Esophagus muscularis mucosa (tissue), 4 donors: Measurements from ENCODE around the gene C11orf16. TPM values are rescaled to one million over a fixed set of nuclear protein-coding genes. Genes with fewer than 3 reads are reported as not detected.
"Not testable (repeated sequence)": the region's sequence is repeated elsewhere in the genome, so short reads cannot be mapped to it uniquely, and the experiment has no call there.

Source experiments
- DNase-seq: peaks from one replicate; pipeline ENCODE4 v3.0.0-alpha.2; 2017; ENCODE audit errors: extremely low spot score
- H3K27ac ChIP-seq, 4 donors: fragments of 200-600 bp; sonication (generic); replicated peaks in 1 of 4; 1 replicate in 3 of 4; 2 replicates in 1 of 4; pipeline ENCODE4 v1.5.1; 2016 to 2019; ENCODE audit warnings: mild to moderate bottlenecking in 1 of 4
- H3K27me3 ChIP-seq, 4 donors: fragments of 200-600 bp; sonication (generic); one replicate each; pipeline versions ENCODE4 v1.5.1 to v1.6.0; 2016 to 2019
- H3K36me3 ChIP-seq, 4 donors: fragments of 200-600 bp; sonication (generic); one replicate each; pipeline ENCODE4 v1.5.1; 2016 to 2019
- H3K4me1 ChIP-seq, 4 donors: fragments of 200-600 bp; sonication (generic); one replicate each; pipeline ENCODE4 v1.5.1; 2016 to 2019
- H3K4me3 ChIP-seq, 4 donors: fragments of 200-600 bp; sonication (generic); 1 replicate in 2 of 4; 2 replicates in 2 of 4; pipeline ENCODE4 v1.5.1; 2016 to 2019; ENCODE audit warnings: mild to moderate bottlenecking in 4 of 4, moderate library complexity in 1 of 4
- H3K9me3 ChIP-seq, 4 donors: fragments of 200-600 bp; sonication (generic); 1 replicate in 3 of 4; 2 replicates in 1 of 4; pipeline ENCODE4 v1.5.1; 2016 to 2019
- CTCF ChIP-seq, 3 experiments: fragments of 200-600 bp in 2 of 3; fragments of 450-650 bp in 1 of 3; sonication (generic) in 2 of 3; IDR thresholded peaks; one replicate each; pipeline ENCODE4 v1.5.1; 2017 to 2019; ENCODE audit warnings: antibody characterized with exemption in 3 of 3, mild to moderate bottlenecking in 2 of 3, moderate library complexity in 1 of 3
- EP300 ChIP-seq: sonication (generic); formaldehyde crosslinking; IDR thresholded peaks from one replicate; pipeline ENCODE4 v1.6.1; 2017; ENCODE audit warnings: antibody characterized with exemption
- POLR2A ChIP-seq: fragments of 450-650 bp; IDR thresholded peaks from one replicate; pipeline ENCODE4 v1.6.1; 2017; ENCODE audit warnings: antibody characterized with exemption, moderate library complexity, mild to moderate bottlenecking, low read depth
- POLR2AphosphoS5 ChIP-seq, 2 donors: sonication (generic); formaldehyde crosslinking; IDR thresholded peaks; one replicate each; pipeline ENCODE4 v1.6.1; 2017; ENCODE audit warnings: antibody characterized with exemption in 2 of 2
- WGBS: methylation state at CpG from one replicate; pipeline ENCODE4 v1.1.5; 2018; 5-methylcytosine and 5-hydroxymethylcytosine counted together
- intact Hi-C: fragments of 100-400 bp; cut with DNase I; formaldehyde crosslinking; loops from one replicate; pipeline ENCODE4 v1.15.1; 2023
- total RNA-seq, 4 donors: library from RNA; depleted of rRNA; stranded (reverse); fragments of >200 nt; gene quantifications; one replicate each; pipeline versions ENCODE4 v1.1.0 to v1.2.1, GENCODE V29; 2016

The C11orf16 gene
- total RNA-seq, 4 donors from 2014 or later: not detected

DNA sequence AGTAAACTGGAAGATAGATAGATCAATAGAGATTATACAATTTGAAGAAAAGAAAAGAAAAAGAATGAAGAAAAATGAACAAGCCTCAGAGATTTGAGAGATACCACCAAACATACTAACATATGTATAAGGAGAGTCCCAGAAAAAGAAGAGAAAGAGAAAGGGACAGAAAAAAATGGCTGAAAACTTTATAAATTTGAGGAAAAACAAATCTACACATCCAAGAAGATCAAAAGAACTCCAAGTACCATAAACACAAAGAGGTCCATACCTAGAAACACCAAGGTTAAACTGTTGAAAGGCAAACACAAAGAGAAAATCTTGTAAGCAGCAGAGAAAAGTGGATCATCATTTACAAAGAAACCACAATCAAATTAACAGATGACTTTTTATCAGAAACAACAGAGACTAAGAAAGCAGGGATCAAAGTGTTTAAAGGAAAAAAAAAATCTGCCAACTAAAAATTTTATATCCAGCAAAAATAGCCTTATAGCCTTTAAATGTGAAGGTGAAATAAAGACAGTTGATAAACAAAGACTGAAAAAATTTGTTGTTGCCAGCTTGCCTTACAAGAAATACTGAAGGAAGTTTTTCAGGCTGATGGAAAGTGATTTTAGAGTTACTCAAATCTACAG is 33.5 kb downstream of the C11orf16 start:
- no peak for DNase-seq
- Histone ChIP-seq H3K4me3 (no peak overlapping the region), H3K9me3 (peaks cover 0 to 24% (median 11%) of the 10 kb centered on the region in 4 donors), H3K27me3 (no peaks in the 10 kb centered on the region), H3K36me3 (no peaks in the 10 kb centered on the region), H3K27ac (no peak overlapping the region), H3K4me1 (no peaks in the 10 kb centered on the region)
- intact Hi-C loops: no loop called here
- no peak for TF ChIP-seq CTCF (IDR thresholded peaks at IDR 0.05)
- no peak for TF ChIP-seq EP300
- no peak for TF ChIP-seq POLR2AphosphoS5 (IDR thresholded peaks at IDR 0.05)
- no peak for TF ChIP-seq POLR2A

GRCh38 chr11:8891185-8891584 is 41.6 kb downstream of the C11orf16 start:
- DNase-seq, H3K27me3 ChIP-seq, H3K36me3 ChIP-seq, H3K9me3 ChIP-seq, H3K27ac ChIP-seq, H3K4me1 ChIP-seq, intact Hi-C loops, H3K4me3 ChIP-seq: not testable (repeated sequence)
- 97% methylated on average over 2 of the region's 2 CpGs for WGBS

DNA sequence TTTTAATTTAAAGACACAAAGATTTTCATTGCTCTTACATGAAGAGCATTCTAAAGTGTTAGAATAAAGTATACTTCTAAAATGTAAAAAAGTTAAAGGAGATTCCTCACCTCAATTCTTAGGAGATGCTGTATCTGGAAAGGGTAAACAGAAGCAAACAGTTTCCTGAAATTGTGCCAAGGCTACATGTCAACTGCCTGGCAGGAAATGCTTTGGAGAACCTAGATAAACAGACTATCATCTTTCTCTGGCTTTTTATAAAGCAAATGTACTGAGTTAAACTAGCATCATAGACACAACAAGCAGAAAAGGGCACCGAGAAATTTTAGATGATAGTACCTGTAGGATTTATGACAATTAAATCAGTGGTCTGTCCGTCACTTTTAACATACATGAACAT is 46.4 kb downstream of the C11orf16 start:
- Histone ChIP-seq H3K27me3 (no peaks in the 10 kb centered on the region), H3K4me1 (no peaks in the 10 kb centered on the region), H3K4me3 (no peak overlapping the region), H3K36me3 (no peaks in the 10 kb centered on the region), H3K27ac (no peak overlapping the region), H3K9me3 (no peaks in the 10 kb centered on the region)
- WGBS: 67% methylated on average over 2 of the region's 2 CpGs
- intact Hi-C loops: no loop called here
- TF ChIP-seq CTCF (IDR thresholded peaks at IDR 0.05) (no peak), POLR2AphosphoS5 (IDR thresholded peaks at IDR 0.05) (no peak), EP300 (no peak)
- no peak for DNase-seq

DNA sequence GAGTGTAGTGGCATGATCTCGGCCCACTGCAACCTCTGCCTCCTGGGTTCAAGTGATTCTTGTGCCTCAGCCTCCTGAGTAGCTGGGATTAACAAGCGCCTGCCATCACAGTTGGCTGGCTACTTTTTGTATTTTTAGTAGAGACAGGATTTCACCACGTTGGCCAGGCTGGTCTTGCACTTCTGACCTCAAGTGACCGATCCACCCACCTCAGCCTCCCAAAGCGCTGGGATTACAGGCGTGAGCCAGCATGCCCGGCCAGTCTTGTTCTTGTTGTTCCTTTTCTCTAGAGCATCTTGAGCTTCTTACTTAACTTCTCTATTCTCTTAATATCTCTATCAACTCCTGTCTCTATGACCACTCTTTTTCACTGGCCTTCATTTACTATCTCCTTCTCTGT is 51.2 kb downstream of the C11orf16 start:
- intact Hi-C loops, H3K27ac ChIP-seq, H3K9me3 ChIP-seq, H3K4me1 ChIP-seq, H3K36me3 ChIP-seq, DNase-seq, H3K27me3 ChIP-seq, H3K4me3 ChIP-seq: not testable (repeated sequence)
- 83% methylated on average over 7 of the region's 7 CpGs for WGBS

GRCh38 chr11:8878771-8879170 is 54.0 kb downstream of the C11orf16 start:
- Histone ChIP-seq H3K4me1 (peaks cover 0 to 11% (median 8%) of the 10 kb centered on the region in 4 donors), H3K9me3 (no peaks in the 10 kb centered on the region), H3K27ac (no peak overlapping the region), H3K27me3 (no peaks in the 10 kb centered on the region), H3K36me3 (no peaks in the 10 kb centered on the region), H3K4me3 (no peak overlapping the region)
- 94% methylated on average over 2 of the region's 2 CpGs for WGBS
- intact Hi-C loops: no loop called here
- DNase-seq: no peak
- TF ChIP-seq POLR2A (no peak), CTCF (IDR thresholded peaks at IDR 0.05) (no peak), POLR2AphosphoS5 (IDR thresholded peaks at IDR 0.05) (no peak), EP300 (no peak)

DNA sequence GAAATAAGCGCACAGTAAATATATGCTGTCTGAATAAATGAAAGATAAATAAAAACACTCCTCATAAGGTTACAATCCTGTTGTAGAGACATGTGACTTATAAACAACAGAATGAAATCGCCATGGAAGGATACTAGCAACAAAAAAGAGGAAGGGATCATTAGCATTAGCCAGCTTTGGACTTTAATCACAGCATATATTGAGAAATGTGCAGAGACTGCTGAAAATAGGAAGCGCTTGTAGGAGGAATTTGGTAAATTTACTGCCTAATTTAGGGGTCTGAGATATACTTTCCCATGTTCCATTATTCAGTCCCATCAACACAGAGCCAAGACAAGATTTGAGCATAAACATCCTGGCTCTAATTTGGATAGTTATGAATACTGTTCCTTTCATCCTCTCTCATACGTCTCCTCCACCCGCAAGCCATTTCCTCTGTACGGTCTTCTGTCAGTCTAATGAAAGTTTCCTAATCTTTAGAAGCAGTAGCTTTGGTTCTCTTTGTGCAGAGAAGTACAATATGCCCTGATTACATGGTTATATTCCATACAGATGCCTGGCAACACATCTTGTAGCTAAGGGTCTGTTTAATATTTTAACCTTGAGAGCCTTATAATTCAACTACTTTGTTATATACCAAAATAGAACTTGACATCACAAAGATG is 58.9 kb downstream of the C11orf16 start:
- 39% methylated on average over 6 of the region's 6 CpGs for WGBS
- H3K9me3 ChIP-seq: no peaks in the 10 kb centered on the region
- no peak for TF ChIP-seq POLR2A
- TF ChIP-seq EP300: no peak
- no peak for TF ChIP-seq CTCF (IDR thresholded peaks at IDR 0.05)
- TF ChIP-seq POLR2AphosphoS5 (IDR thresholded peaks at IDR 0.05): no peak
- peaks cover 9 to 50% (median 43%) of the 10 kb centered on the region in 4 donors for H3K4me1 ChIP-seq
- no peaks in the 10 kb centered on the region for H3K27me3 ChIP-seq
- DNase-seq: no peak
- peak overlapping the region in 3 of 4 donors; percentile 48 to 95 (median 51) for H3K27ac ChIP-seq
- H3K36me3 ChIP-seq: no peaks in the 10 kb centered on the region
- intact Hi-C loops: loop anchor here (5.0 kb wide), 3 partner anchors 33 to 192 kb away; partner anchors contain the start of genes RPL27A and TRIM66
- H3K4me3 ChIP-seq: peak overlapping the region in 1 of 4 donors; percentile 12
